DOHH2 (cell line): ENCODE results near the gene LRPAP1.

Source experiments
- H3F3A ChIP-seq: fragments of 200-600 bp; sonication (generic), shearing (Covaris generic); 2 replicates; pipeline ENCODE4 v1.6.0; 2016; ENCODE audit warnings: antibody characterized with exemption, mild to moderate bottlenecking; ENCODE audit not compliant: control insufficient read depth, insufficient read depth
- H3K27ac ChIP-seq: fragments of 200-600 bp; sonication (generic); 2 replicates; pipeline ENCODE4 v1.5.1; 2014; ENCODE audit warnings: low read depth, mild to moderate bottlenecking, low read length, moderate library complexity
- H3K27me3 ChIP-seq: fragments of 200-600 bp; sonication (generic); 2 replicates; pipeline ENCODE4 v1.6.1; 2014; ENCODE audit warnings: mild to moderate bottlenecking, low read length, mixed read lengths; ENCODE audit not compliant: control insufficient read depth
- H3K36me3 ChIP-seq: fragments of 200-600 bp; sonication (generic); 2 replicates; pipeline ENCODE4 v1.6.1; 2014; ENCODE audit warnings: mild to moderate bottlenecking, low read length, moderate library complexity, mixed read lengths; ENCODE audit not compliant: control insufficient read depth
- H3K4me1 ChIP-seq: fragments of 200-600 bp; sonication (generic); 2 replicates; pipeline ENCODE4 v1.6.1; 2014; ENCODE audit warnings: mild to moderate bottlenecking, low read length, mixed read lengths; ENCODE audit not compliant: control insufficient read depth
- H3K4me2 ChIP-seq: fragments of 200-600 bp; sonication (generic); 2 replicates; pipeline ENCODE4 v1.6.0; 2014; ENCODE audit warnings: mild to moderate bottlenecking, low read length, moderate library complexity
- H3K4me3 ChIP-seq: fragments of 200-600 bp; sonication (generic); 2 replicates; pipeline ENCODE4 v1.5.1; 2014; ENCODE audit warnings: mild to moderate bottlenecking, low read length, mixed read lengths
- H3K79me2 ChIP-seq: fragments of 200-600 bp; sonication (generic); 2 replicates; pipeline ENCODE4 v1.6.1; 2014; ENCODE audit warnings: mild to moderate bottlenecking, low read length, mixed read lengths; ENCODE audit not compliant: control insufficient read depth
- H3K9me2 ChIP-seq: fragments of 200-600 bp; sonication (generic); replicated peaks from 2 replicates; pipeline ENCODE4 v1.6.1; 2014; ENCODE audit warnings: mild to moderate bottlenecking, low read length, mixed read lengths; ENCODE audit not compliant: control insufficient read depth
- H3K9me3 ChIP-seq: fragments of 200-600 bp; sonication (generic); 2 replicates; pipeline ENCODE4 v1.6.1; 2014; ENCODE audit warnings: antibody characterized with exemption, low read length, mixed read lengths; ENCODE audit not compliant: control insufficient read depth, insufficient read depth
- H4K20me1 ChIP-seq: fragments of 200-600 bp; sonication (generic); 2 replicates; pipeline ENCODE4 v1.6.0; 2014; ENCODE audit warnings: low read depth, mild to moderate bottlenecking, antibody characterized with exemption, low read length, moderate library complexity; ENCODE audit not compliant: control insufficient read depth, insufficient read depth
- CTCF ChIP-seq: fragments of 200-600 bp; sonication (generic); IDR thresholded peaks from one replicate; pipeline ENCODE4 v1.5.1; 2014; ENCODE audit warnings: antibody characterized with exemption, mild to moderate bottlenecking, low read depth, low read length; ENCODE audit not compliant: poor library complexity, severe bottlenecking
- EZH2phosphoT487 ChIP-seq: fragments of 200-600 bp; sonication (generic); IDR thresholded peaks from 2 replicates; pipeline ENCODE4 v1.6.1; 2017; ENCODE audit warnings: borderline replicate concordance, mild to moderate bottlenecking, antibody characterized with exemption, low read length, moderate library complexity, mixed read lengths

The LRPAP1 gene

GRCh38 chr4:3497095-3497494 is 35.1 kb downstream of the LRPAP1 start:
- no peaks in the 10 kb centered on the region for H3K9me3 ChIP-seq
- no peaks in the 10 kb centered on the region for H3K79me2 ChIP-seq
- H3K9me2 ChIP-seq = no peaks in the 10 kb centered on the region
- no peaks in the 10 kb centered on the region for H3F3A ChIP-seq
- no peak overlapping the region for H3K4me3 ChIP-seq
- H3K4me1 ChIP-seq = no peaks in the 10 kb centered on the region
- no peaks in the 10 kb centered on the region; the same call in 1 of the 2 replicates for H4K20me1 ChIP-seq
- H3K4me2 ChIP-seq = no peak overlapping the region
- TF ChIP-seq EZH2phosphoT487 (no peak), CTCF (no peak)
- no peaks in the 10 kb centered on the region for H3K36me3 ChIP-seq
- H3K27me3 ChIP-seq = no peaks in the 10 kb centered on the region
- H3K27ac ChIP-seq = no peak overlapping the region

GRCh38 chr4:3496021-3496420 is 36.2 kb downstream of the LRPAP1 start:
- H3K36me3 ChIP-seq = no peaks in the 10 kb centered on the region
- no peaks in the 10 kb centered on the region; the same call in 1 of the 2 replicates for H4K20me1 ChIP-seq
- no peaks in the 10 kb centered on the region for H3K79me2 ChIP-seq
- H3K4me2 ChIP-seq = no peak overlapping the region
- H3K27ac ChIP-seq = no peak overlapping the region
- H3K9me2 ChIP-seq = no peaks in the 10 kb centered on the region
- no peaks in the 10 kb centered on the region for H3F3A ChIP-seq
- H3K9me3 ChIP-seq = no peaks in the 10 kb centered on the region
- no peaks in the 10 kb centered on the region for H3K27me3 ChIP-seq
- no peak overlapping the region for H3K4me3 ChIP-seq
- H3K4me1 ChIP-seq = no peaks in the 10 kb centered on the region
- TF ChIP-seq CTCF (no peak), EZH2phosphoT487 (no peak)

GRCh38 chr4:3495204-3495975 is 36.8 kb downstream of the LRPAP1 start:
- Histone ChIP-seq H3F3A (no peaks in the 10 kb centered on the region), H3K4me2 (no peak overlapping the region), H3K9me3 (no peaks in the 10 kb centered on the region)

More at GRCh38 chr4:3495204-3495975, 36.8 kb downstream of the LRPAP1 start:
- Histone ChIP-seq H3K27me3 (no peaks in the 10 kb centered on the region), H3K79me2 (no peaks in the 10 kb centered on the region), H3K4me3 (no peak overlapping the region), H3K9me2 (no peaks in the 10 kb centered on the region), H4K20me1 (no peaks in the 10 kb centered on the region; the same call in 1 of the 2 replicates), H3K27ac (no peak overlapping the region), H3K36me3 (no peaks in the 10 kb centered on the region), H3K4me1 (no peaks in the 10 kb centered on the region)
- TF ChIP-seq CTCF (no peak), EZH2phosphoT487 (no peak)
